Measurements from ENCODE around the gene PPIF.

The PPIF gene

GRCh38 chr10:79347226-79347893 is at the start of gene PPIF:
PPIF (plus strand) TSS chr10:79347469; CDS start chr10:79347549, 80 bp downstream.
- DNase-seq: peak; percentile 44

- DNase-seq: no peak
Measured at GRCh38 chr10:79298403-79299244, 48.6 kb upstream of the PPIF start.

- DNase-seq: no peak
Measured at GRCh38 chr10:79299397-79300241, 47.6 kb upstream of the PPIF start.

- no peak for DNase-seq
Measured at GRCh38 chr10:79300711-79301110, 46.6 kb upstream of the PPIF start.

GRCh38 chr10:79301754-79302530 is 45.3 kb upstream of the PPIF start:
- DNase-seq: no peak

GRCh38 chr10:79303631-79304478 is 43.4 kb upstream of the PPIF start:
- DNase-seq: no peak

- no peak for DNase-seq
Measured at GRCh38 chr10:79304479-79305087, 42.7 kb upstream of the PPIF start.

GRCh38 chr10:79305515-79305914 is 41.8 kb upstream of the PPIF start:
- no peak for DNase-seq

- DNase-seq: no peak
Measured at GRCh38 chr10:79305988-79306387, 41.3 kb upstream of the PPIF start.

GRCh38 chr10:79306644-79307220 is 40.5 kb upstream of the PPIF start:
- DNase-seq: no peak

GRCh38 chr10:79308016-79308415 is 39.3 kb upstream of the PPIF start:
- DNase-seq: no peak

GRCh38 chr10:79308969-79309665 is 38.2 kb upstream of the PPIF start:
- no peak for DNase-seq

GRCh38 chr10:79310200-79310865 is 36.9 kb upstream of the PPIF start:
- peak; percentile 17 for DNase-seq

GRCh38 chr10:79310911-79311573 is 36.2 kb upstream of the PPIF start:
- no peak for DNase-seq

GRCh38 chr10:79311581-79312407 is 35.5 kb upstream of the PPIF start:
- no peak for DNase-seq

GRCh38 chr10:79312601-79313187 is 34.6 kb upstream of the PPIF start:
- no peak for DNase-seq

- no peak for DNase-seq
Measured at GRCh38 chr10:79313320-79313719, 33.9 kb upstream of the PPIF start.

All from NCI-H446 treated with DMSO at 0.1 percent for 48 hours (cell line).